Heart left ventricle (tissue), 16 donors: ENCODE data around the gene LRRC10B. TPM values are rescaled to one million over a fixed set of nuclear protein-coding genes. Genes with fewer than 3 reads are reported as not detected.

Experiments
- ATAC-seq, 4 donors: fragments of 200-7000 bp; cut with Tn5 transposase; one replicate each; pipeline ENCODE4 v1.9.1; 2020 to 2022; ENCODE audit warnings: moderate library complexity in 4 of 4, mild to moderate bottlenecking in 3 of 4, moderate number of reproducible peaks in 1 of 4
- DNase-seq, 5 donors: peaks; one replicate each; pipeline ENCODE4 v3.0.0-alpha.2; 2020
- H3K27ac ChIP-seq, 12 donors: fragments of 200-600 bp; sonication (generic) in 4 of 12; one replicate each; pipeline versions ENCODE4 v1.5.0 to v1.8.0; 2016 to 2022; ENCODE audit warnings: mild to moderate bottlenecking in 2 of 12
- H3K27me3 ChIP-seq, 9 donors: fragments of 200-600 bp; sonication (generic) in 2 of 9; one replicate each; pipeline versions ENCODE4 v1.5.1 to v1.8.0; 2016 to 2022; ENCODE audit warnings: mild to moderate bottlenecking in 3 of 9
- H3K36me3 ChIP-seq, 9 donors: fragments of 200-600 bp; sonication (generic) in 2 of 9; one replicate each; pipeline versions ENCODE4 v1.5.0 to v1.8.0; 2018 to 2022; ENCODE audit warnings: mild to moderate bottlenecking in 2 of 9
- H3K4me1 ChIP-seq, 12 donors: fragments of 200-600 bp; sonication (generic) in 4 of 12; one replicate each; pipeline versions ENCODE4 v1.5.0 to v1.8.0; 2016 to 2022; ENCODE audit warnings: mild to moderate bottlenecking in 3 of 12
- H3K4me3 ChIP-seq, 12 donors: fragments of 200-600 bp; sonication (generic) in 4 of 12; one replicate each; pipeline versions ENCODE4 v1.5.0 to v1.8.0; 2017 to 2022; ENCODE audit warnings: mild to moderate bottlenecking in 9 of 12, moderate library complexity in 4 of 12
- H3K9me3 ChIP-seq, 12 donors: fragments of 200-600 bp; sonication (generic) in 4 of 12; one replicate each; pipeline versions ENCODE4 v1.5.0 to v1.8.0; 2016 to 2022; ENCODE audit warnings: mild to moderate bottlenecking in 1 of 12
- CTCF ChIP-seq, 12 donors: fragments of 200-600 bp; sonication (generic) in 4 of 12; IDR thresholded peaks; one replicate each; pipeline versions ENCODE4 v1.5.0 to v1.8.0; 2018 to 2022; ENCODE audit warnings: antibody characterized with exemption in 12 of 12, mild to moderate bottlenecking in 5 of 12
- POLR2A ChIP-seq, 2 donors: fragments of 450-650 bp; IDR thresholded peaks; one replicate each; pipeline ENCODE4 v1.6.1; 2017; ENCODE audit warnings: antibody characterized with exemption in 2 of 2, mild to moderate bottlenecking in 2 of 2, moderate library complexity in 2 of 2
- WGBS, 4 donors: extraction: QIAGEN DNeasy Blood & Tissue Kit in 2 of 4; methylation state at CpG; one replicate each; pipeline versions ENCODE4 v1.1.5 to v1.1.7; 2013 to 2018; 5-methylcytosine and 5-hydroxymethylcytosine counted together
- intact Hi-C, 10 donors: fragments of 100-400 bp; cut with DNase I; formaldehyde crosslinking; loops; one replicate each; pipeline versions ENCODE4 v1.11.1 to v1.14.2; 2022
- polyA plus RNA-seq, 2 donors: library from polyadenylated mRNA; stranded (reverse); fragments of 200-250 nt; gene quantifications; one replicate each; pipeline ENCODE4 v1.2.3, GENCODE V29; 2013
- total RNA-seq, 9 donors: library from RNA; depleted of rRNA in 2 of 9; stranded (reverse); fragments of >200 nt in 2 of 9; fragmentation: NEBNext Ultra II Directional in 3 of 9; extraction: Animal tissue kit (Norgen Biotek cat#: 25700) in 3 of 9; gene quantifications; one replicate each; pipeline versions ENCODE4 v1.1.0 to v1.2.4, GENCODE V29; 2016 to 2023
- donor health status: ischemic (EF 13 %, LVEDD 7.1; RV severe dilation, severe dysfunction).
- donor health status: healthy with polysubstance abuse.
- donor health status: DM: no; HTN: yes; CAD: no.
- donor health status: DM: no; HTN: no; CAD: no.
- donor health status: ischemic (EF 25% LVEDD 6.9; RV normal size, moderate dysfunction).
- donor health status: ischemic (EF 25% LVEDD 5.7; RV mildly dilated, moderate dysfunction).
- donor health status: healthy.
- donor health status: DM: yes; HTN: yes; CAD: no.
- donor health status: ischemic (EF 35%, LVEDD 5.7; RV mildly dilated, moderate dysfunction).
- donor health status: nonischemic (EF 11% LVEDD 7.7; RV severe dilation, severe dysfunction).
- donor health status: DM: yes; HTN: yes; CAD: no.
- donor health status: PGD.
- donor health status: ischemic (EF 29% LVEDD 5.4; RV normal size, mild dysfunction).
- donor health status: nonischemic (EF 23%, LVEDD 6.1; RV moderate dilation, normal function).

LRRC10B gene
- total and polyA plus RNA-seq, 11 donors: 0.15 to 4.2 (median 1.1) TPM

- WGBS, 4 donors: 35 to 41% (median 37%) methylated on average over 23 of the region's 23 CpGs
- Histone ChIP-seq H3K36me3 (peaks cover 0 to 3% (median 0%) of the 10 kb centered on the region in 9 donors), H3K27me3 (peaks cover 0 to 7% (median 0%) of the 10 kb centered on the region in 9 donors), H3K27ac (peak overlapping the region in 3 of 12 donors; percentile 18 to 31 (median 19)), H3K9me3 (no peaks in the 10 kb centered on the region), H3K4me1 (peaks cover 0 to 8% (median 1%) of the 10 kb centered on the region in 12 donors), H3K4me3 (peak overlapping the region in 2 of 12 donors; percentile 1 to 23)
- ATAC-seq: peak in 2 of 4 donors; percentile 31 to 40
- no peak for DNase-seq
- intact Hi-C loops: loop anchor here in 9 of 10 donors (1.0 to 10.0 kb wide), 11 partner anchors 35 to 72 kb away; a partner anchor contains a TSS
- TF ChIP-seq POLR2A (IDR thresholded peaks at IDR 0.05) (no peak), CTCF (IDR thresholded peaks at IDR 0.05) (peak; percentile 92 to 97 (median 96))
These were observed 8.4 kb downstream of the LRRC10B start for GRCh38 chr11:61516675-61517572.

DNA sequence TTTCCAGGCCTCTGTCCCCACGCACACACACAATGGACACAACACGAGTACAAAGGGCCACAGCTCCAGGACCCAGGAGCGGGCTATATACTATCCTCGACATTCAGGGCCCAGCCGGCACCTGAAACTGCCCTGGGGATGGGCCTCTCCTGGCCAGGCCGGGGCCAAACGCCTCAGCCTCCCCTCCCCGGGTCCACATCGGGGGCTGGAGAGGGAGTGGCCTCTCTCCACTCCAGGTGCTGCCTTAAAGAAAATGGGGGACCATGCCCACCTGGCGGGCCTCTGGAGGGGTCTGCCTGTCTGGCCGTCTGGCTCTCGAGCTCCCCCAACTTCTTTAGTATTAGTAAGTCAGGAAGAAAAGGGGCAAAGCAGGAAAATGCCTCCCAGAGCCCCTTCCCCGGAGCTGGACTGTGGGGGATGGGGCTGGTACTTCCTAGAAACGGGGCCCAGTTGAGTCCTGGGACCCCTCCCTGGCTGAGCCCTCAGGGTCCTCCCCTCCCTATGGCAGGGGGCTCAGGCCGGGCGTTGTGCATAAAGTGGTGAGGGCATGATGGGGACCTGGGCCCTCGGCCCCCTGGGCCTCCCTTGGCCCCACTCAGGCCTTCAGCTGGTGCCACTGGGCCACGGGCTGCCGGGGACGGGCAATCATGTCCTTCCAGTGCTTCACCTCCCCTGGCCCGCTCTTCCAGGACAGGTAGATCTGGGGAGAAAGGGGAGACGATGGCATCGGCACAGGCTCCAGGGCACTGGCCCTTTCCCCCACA, 9.7 kb downstream of the LRRC10B start:
- H3K27ac ChIP-seq: no peak overlapping the region
- H3K9me3 ChIP-seq: no peaks in the 10 kb centered on the region
- WGBS, 4 donors: 90 to 95% (median 92%) methylated on average over 19 to 23 of the region's 23 CpGs
- peaks cover 0 to 8% (median 1%) of the 10 kb centered on the region in 12 donors for H3K4me1 ChIP-seq
- peaks cover 0 to 5% (median 0%) of the 10 kb centered on the region in 9 donors for H3K36me3 ChIP-seq
- TF ChIP-seq CTCF (IDR thresholded peaks at IDR 0.05) (no peak), POLR2A (IDR thresholded peaks at IDR 0.05) (no peak)
- DNase-seq: no peak
- H3K27me3 ChIP-seq: no peaks in the 10 kb centered on the region
- intact Hi-C loops: loop anchor here in 6 of 10 donors (5.0 to 10.0 kb wide), 5 partner anchors 36 to 73 kb away; a partner anchor contains a TSS
- H3K4me3 ChIP-seq: no peak overlapping the region
- no peak for ATAC-seq

GRCh38 chr11:61522881-61523280, 14.3 kb downstream of the LRRC10B start:
- H3K4me3 ChIP-seq: no peak overlapping the region
- no peaks in the 10 kb centered on the region for H3K27me3 ChIP-seq
- H3K36me3 ChIP-seq: peaks cover 0 to 5% (median 0%) of the 10 kb centered on the region in 9 donors
- H3K4me1 ChIP-seq: peaks cover 0 to 18% (median 0%) of the 10 kb centered on the region in 12 donors
- ATAC-seq (no peak), DNase-seq (no peak)
- H3K9me3 ChIP-seq: no peaks in the 10 kb centered on the region
- no peak for TF ChIP-seq CTCF (IDR thresholded peaks at IDR 0.05)
- no peak for TF ChIP-seq POLR2A (IDR thresholded peaks at IDR 0.05)
- intact Hi-C loops: loop anchor here in 1 of 10 donors (5.0 kb wide), 1 partner anchor 54 kb away; no protein-coding TSS in a partner anchor
- no peak overlapping the region for H3K27ac ChIP-seq
- WGBS, 4 donors: 92 to 94% (median 93%) methylated on average over 15 of the region's 15 CpGs
